HL-60/S4 treated with phorbol 12-myristate 13-acetate at 8.2 ng/mL for 4 days and 3 days (cell line): Measurements from ENCODE around the gene ATRIP.

Experiments
- in situ Hi-C: fragments of 300-500 bp; cut with MboI; formaldehyde crosslinking; loops from 2 replicates; pipeline ENCODE4 v1.15.0; 2022; ENCODE audit warnings: low sequenced_read_pairs

Gene ATRIP

GRCh38 chr3:48422681-48423080 is 23.9 kb upstream of the ATRIP start:
- in situ Hi-C loops, result no loop called here

GRCh38 chr3:48423241-48423882 is 23.2 kb upstream of the ATRIP start:
- in situ Hi-C loops, result no loop called here

- in situ Hi-C loops, result no loop called here
These were observed 22.4 kb upstream of the ATRIP start for GRCh38 chr3:48423883-48424695.

GRCh38 chr3:48425281-48425812 is 21.2 kb upstream of the ATRIP start:
- in situ Hi-C loops, result loop anchor here (25.0 kb wide), 1 partner anchor 163 kb away; no protein-coding TSS in a partner anchor

GRCh38 chr3:48426401-48426909 is 20.1 kb upstream of the ATRIP start:
- in situ Hi-C loops, result loop anchor here (25.0 kb wide), 1 partner anchor 164 kb away; no protein-coding TSS in a partner anchor

GRCh38 chr3:48426944-48427629 is 19.4 kb upstream of the ATRIP start:
- in situ Hi-C loops, result loop anchor here (25.0 kb wide), 1 partner anchor 165 kb away; no protein-coding TSS in a partner anchor

- in situ Hi-C loops, result loop anchor here (25.0 kb wide), 1 partner anchor 165 kb away; no protein-coding TSS in a partner anchor
These were observed 18.9 kb upstream of the ATRIP start for GRCh38 chr3:48427630-48427962.

GRCh38 chr3:48428088-48428571 is 18.4 kb upstream of the ATRIP start:
- in situ Hi-C loops, result loop anchor here (25.0 kb wide), 1 partner anchor 166 kb away; no protein-coding TSS in a partner anchor

GRCh38 chr3:48428572-48429316 is 17.8 kb upstream of the ATRIP start:
- in situ Hi-C loops, result loop anchor here (25.0 kb wide), 1 partner anchor 166 kb away; no protein-coding TSS in a partner anchor

GRCh38 chr3:48429317-48429959 is 17.1 kb upstream of the ATRIP start:
- in situ Hi-C loops, result loop anchor here (25.0 kb wide), 1 partner anchor 167 kb away; no protein-coding TSS in a partner anchor

GRCh38 chr3:48429960-48430707 is 16.4 kb upstream of the ATRIP start, which contains the start of gene PLXNB1:
Gene PLXNB1, minus strand, starts transcription at chr3:48430086. Its CDS starts 5,475 bp downstream, at chr3:48424611.
- in situ Hi-C loops, result loop anchor here (25.0 kb wide), 1 partner anchor 168 kb away; no protein-coding TSS in a partner anchor

- in situ Hi-C loops, result loop anchor here (25.0 kb wide), 1 partner anchor 168 kb away; no protein-coding TSS in a partner anchor
These were observed 15.8 kb upstream of the ATRIP start for GRCh38 chr3:48430708-48431101.

GRCh38 chr3:48431224-48432029 is 15.1 kb upstream of the ATRIP start:
- in situ Hi-C loops, result loop anchor here (25.0 kb wide), 1 partner anchor 169 kb away; no protein-coding TSS in a partner anchor

- in situ Hi-C loops, result loop anchor here (25.0 kb wide), 1 partner anchor 170 kb away; no protein-coding TSS in a partner anchor
These were observed 13.8 kb upstream of the ATRIP start for GRCh38 chr3:48432411-48433371.

- in situ Hi-C loops, result loop anchor here (25.0 kb wide), 1 partner anchor 171 kb away; no protein-coding TSS in a partner anchor
These were observed 12.9 kb upstream of the ATRIP start for GRCh38 chr3:48433472-48434118.
